ENCODE results near the gene OPRM1. TPM values are rescaled to one million over a fixed set of nuclear protein-coding genes. Genes with fewer than 3 reads are reported as not detected.
"Not testable (repeated sequence)": the region's sequence is repeated elsewhere in the genome, so short reads cannot be mapped to it uniquely, and the experiment has no call there.

Gene OPRM1
- total RNA-seq, 5 donors from 2014 or later (not counting 1 experiment from before 2014, with no cell fraction given): not detected

DNA sequence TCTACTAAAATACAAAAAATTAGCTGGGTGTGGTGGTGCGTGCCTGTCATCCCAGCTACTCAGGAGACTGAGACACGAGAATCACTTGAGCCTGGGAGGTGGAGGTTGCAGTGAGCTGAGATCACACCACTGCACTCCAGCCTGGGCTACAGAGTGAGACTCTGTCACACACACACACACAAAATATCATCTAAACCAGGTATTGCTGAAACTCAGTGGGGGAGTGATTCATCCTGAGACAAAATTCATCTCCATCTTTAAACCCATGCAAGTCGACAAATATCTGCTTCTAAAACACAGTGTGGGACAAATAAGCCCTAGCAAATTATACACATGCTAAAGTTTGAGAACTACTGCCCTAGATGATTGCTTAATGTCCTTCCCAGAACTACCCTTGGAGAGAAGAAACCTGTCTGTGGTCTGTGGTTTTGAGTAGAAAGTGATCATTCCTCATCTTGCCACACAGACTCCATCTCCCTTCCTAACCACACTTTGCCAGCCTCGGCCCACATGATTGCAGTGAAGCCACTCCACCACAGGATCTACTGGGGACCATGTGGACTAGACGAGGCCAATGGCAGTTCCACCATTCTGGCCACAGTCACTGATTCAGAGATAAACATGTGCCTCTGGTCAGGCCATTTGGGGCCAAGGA, 130.3 kb downstream of the OPRM1 start:
- Mint-ChIP-seq H3K27ac (peak overlapping the region; percentile 83 to 87), H3K4me1 (peaks cover 82 to 88% (median 84%) of the 10 kb centered on the region in 3 donors), H3K4me3 (no peak overlapping the region), H3K9me3 (peaks cover 0 to 9% (median 2%) of the 10 kb centered on the region in 3 donors), H3K36me3 (peaks cover 75% of the 10 kb centered on the region), H3K27me3 (no peaks in the 10 kb centered on the region)
- CTCF ChIA-PET: interaction anchor here (1.4 to 2.0 kb wide), 2 partner anchors 107 to 108 kb away, joined by 4 read pairs; no protein-coding TSS in a partner anchor
- Histone ChIP-seq H3K4me1 (ENCODE audit: control insufficient read depth in 1 of 2, extremely low read depth in 1 of 2, insufficient read depth in 2 of 2, low read length in 2 of 2) (peaks cover 0 to 30% of the 10 kb centered on the region in 2 experiments), H3K27me3 (replicated peaks in 1 of 2; ENCODE audit: control insufficient read depth in 2 of 2, extremely low read depth in 1 of 2, insufficient read depth in 2 of 2, low read length in 1 of 2) (no peaks in the 10 kb centered on the region), H3K27ac (ENCODE audit: low read length) (peak overlapping the region; percentile 28), H3K4me3 (ENCODE audit: control insufficient read depth in 1 of 2, extremely low read depth in 1 of 2, low read length in 1 of 2) (no peak overlapping the region), H3K36me3 (ENCODE audit: control insufficient read depth in 2 of 2, extremely low read depth in 1 of 2, insufficient read depth in 1 of 2, low read length in 1 of 2) (peaks cover 0 to 40% of the 10 kb centered on the region in 2 donors), H3K9me3 (no peaks in the 10 kb centered on the region)
- WGBS (ENCODE audit: insufficient coverage): 35% methylated on average over 2 of the region's 5 CpGs
- DNase-seq (no peak), ATAC-seq (replicated peaks in 1 of 4) (peak in 1 of 4 experiments; percentile 30)
- POLR2A ChIA-PET: interaction anchor here in 1 of 2 donors (0.6 kb wide), 1 partner anchor 42 kb away, joined by 3 read pairs; no protein-coding TSS in a partner anchor

DNA sequence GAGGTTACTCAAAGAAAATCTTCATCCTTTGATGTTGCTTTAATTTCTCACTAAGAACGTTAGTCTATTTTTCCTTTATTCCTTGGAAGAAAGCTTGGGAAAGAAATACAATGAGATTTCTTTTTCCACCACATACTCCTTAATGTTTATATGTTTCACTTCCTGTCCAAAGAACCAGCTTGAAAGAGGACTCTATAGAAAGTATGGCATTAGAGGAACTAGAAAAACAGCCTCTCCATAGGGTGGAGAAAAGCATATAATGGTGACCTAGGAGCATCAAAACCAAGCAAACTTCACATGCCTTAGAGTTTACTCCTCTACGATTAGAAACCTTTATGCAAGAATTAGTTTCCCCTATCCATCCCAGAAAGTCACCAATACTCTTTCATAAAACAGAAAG, 131.1 kb downstream of the OPRM1 start:
- ATAC-seq (replicated peaks in 1 of 4) (no peak), DNase-seq (no peak)
- POLR2A ChIA-PET: no interaction called here
- H3K27me3 ChIP-seq (replicated peaks in 1 of 2; ENCODE audit: control insufficient read depth in 2 of 2, extremely low read depth in 1 of 2, insufficient read depth in 2 of 2, low read length in 1 of 2): no peaks in the 10 kb centered on the region
- peaks cover 0 to 27% of the 10 kb centered on the region in 2 experiments for H3K4me1 ChIP-seq (ENCODE audit: control insufficient read depth in 1 of 2, extremely low read depth in 1 of 2, insufficient read depth in 2 of 2, low read length in 2 of 2)
- H3K4me3 Mint-ChIP-seq: no peak overlapping the region
- H3K9me3 Mint-ChIP-seq: peaks cover 0 to 14% (median 7%) of the 10 kb centered on the region in 3 donors
- 100% methylated on average over 1 of the region's 2 CpGs for WGBS (ENCODE audit: insufficient coverage)
- H3K27ac Mint-ChIP-seq: peak overlapping the region; percentile 83 to 87
- H3K4me1 Mint-ChIP-seq: peaks cover 84 to 91% (median 87%) of the 10 kb centered on the region in 3 donors
- H3K4me3 ChIP-seq (ENCODE audit: control insufficient read depth in 1 of 2, extremely low read depth in 1 of 2, low read length in 1 of 2): no peak overlapping the region
- H3K9me3 ChIP-seq: no peaks in the 10 kb centered on the region
- peaks cover 81% of the 10 kb centered on the region for H3K36me3 Mint-ChIP-seq
- CTCF ChIA-PET: interaction anchor here (0.8 to 2.0 kb wide), 4 partner anchors 13 to 107 kb away, joined by 3 to 11 read pairs (median 7); no protein-coding TSS in a partner anchor
- H3K27ac ChIP-seq (ENCODE audit: low read length): peak overlapping the region; percentile 28
- no peaks in the 10 kb centered on the region for H3K27me3 Mint-ChIP-seq
- peaks cover 0 to 38% of the 10 kb centered on the region in 2 donors for H3K36me3 ChIP-seq (ENCODE audit: control insufficient read depth in 2 of 2, extremely low read depth in 1 of 2, insufficient read depth in 1 of 2, low read length in 1 of 2)

DNA sequence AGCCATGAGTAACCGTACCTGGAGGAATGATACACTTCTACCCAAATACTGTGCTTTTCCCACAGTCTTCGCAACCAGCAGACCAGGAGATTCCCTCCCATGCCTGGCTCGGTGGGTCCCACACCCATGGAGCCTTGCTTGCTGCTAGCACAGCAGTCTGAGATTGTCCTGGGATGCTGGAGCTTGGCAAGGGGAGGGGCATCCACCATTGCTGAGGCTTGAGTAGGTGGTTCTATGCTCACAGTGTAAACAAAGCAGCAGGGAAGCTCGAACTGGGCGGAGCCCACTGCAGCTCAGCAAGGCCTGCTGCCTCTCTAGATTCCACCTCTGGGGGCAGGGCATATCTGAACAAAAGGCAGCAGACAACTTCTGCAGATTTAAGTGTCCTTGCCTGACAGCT, 133.4 kb downstream of the OPRM1 start:
- ChIA-PET POLR2A (interaction anchor here (0.6 kb wide), 2 partner anchors 15 to 213 kb away, joined by 3 to 10 read pairs; no protein-coding TSS in a partner anchor), CTCF (interaction anchor here (1.3 to 1.7 kb wide), 2 partner anchors 14 to 105 kb away, joined by 3 to 7 read pairs; no protein-coding TSS in a partner anchor)
- H3K4me3 Mint-ChIP-seq: peak overlapping the region in 1 of 3 donors; percentile 40
- not testable (repeated sequence) for H3K4me3 ChIP-seq (ENCODE audit: control insufficient read depth in 1 of 2, extremely low read depth in 1 of 2, low read length in 1 of 2); H3K27me3 Mint-ChIP-seq; H3K27me3 ChIP-seq (replicated peaks in 1 of 2; ENCODE audit: control insufficient read depth in 2 of 2, extremely low read depth in 1 of 2, insufficient read depth in 2 of 2, low read length in 1 of 2); H3K9me3 ChIP-seq; H3K27ac ChIP-seq (ENCODE audit: low read length); ATAC-seq (replicated peaks in 1 of 4)
- peak in 5 of 35 experiments; percentile 4 to 36 (median 11) for DNase-seq
- H3K36me3 Mint-ChIP-seq: peaks cover 84% of the 10 kb centered on the region
- H3K4me1 Mint-ChIP-seq: peaks cover 82 to 92% (median 91%) of the 10 kb centered on the region in 3 donors
- H3K36me3 ChIP-seq (ENCODE audit: control insufficient read depth in 2 of 2, extremely low read depth in 1 of 2, insufficient read depth in 1 of 2, low read length in 1 of 2): peaks cover 0 to 18% of the 10 kb centered on the region in 2 donors
- peaks cover 0 to 16% of the 10 kb centered on the region in 2 experiments for H3K4me1 ChIP-seq (ENCODE audit: control insufficient read depth in 1 of 2, extremely low read depth in 1 of 2, insufficient read depth in 2 of 2, low read length in 2 of 2)
- WGBS (ENCODE audit: insufficient coverage): 88% methylated on average over 2 of the region's 5 CpGs
- peaks cover 0 to 20% (median 7%) of the 10 kb centered on the region in 3 donors for H3K9me3 Mint-ChIP-seq
- peak overlapping the region; percentile 62 to 75 for H3K27ac Mint-ChIP-seq

DNA sequence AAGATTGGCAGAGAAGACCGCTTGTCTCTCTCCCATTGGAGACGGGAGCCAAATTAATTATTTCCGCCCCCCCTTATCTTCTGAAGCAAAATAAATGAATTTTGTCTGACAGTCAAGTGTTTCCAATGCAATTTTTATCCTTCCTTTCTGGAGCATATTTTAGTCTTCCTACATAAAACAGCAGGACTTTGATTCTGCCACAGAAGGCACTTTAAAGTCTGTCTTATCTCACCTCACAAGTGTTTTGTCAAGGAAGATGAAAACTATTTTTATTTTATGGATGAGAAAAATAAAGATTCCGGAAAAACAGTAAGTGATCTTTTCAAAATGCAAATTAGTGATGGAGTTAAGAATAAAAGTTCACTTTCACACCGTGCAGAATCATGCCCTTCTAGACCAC, 140.4 kb downstream of the OPRM1 start:
- H3K4me3 Mint-ChIP-seq: no peak overlapping the region
- H3K4me3 ChIP-seq (ENCODE audit: control insufficient read depth in 1 of 2, extremely low read depth in 1 of 2, low read length in 1 of 2): no peak overlapping the region
- peaks cover 5 to 14% of the 10 kb centered on the region in 2 donors for H3K36me3 ChIP-seq (ENCODE audit: control insufficient read depth in 2 of 2, extremely low read depth in 1 of 2, insufficient read depth in 1 of 2, low read length in 1 of 2)
- ATAC-seq (replicated peaks in 1 of 4): no peak
- peak overlapping the region; percentile 7 to 33 for H3K27ac Mint-ChIP-seq
- no peaks in the 10 kb centered on the region for H3K27me3 Mint-ChIP-seq
- CTCF ChIA-PET: interaction anchor here in 1 of 2 donors (0.6 to 1.0 kb wide), 2 partner anchors 53 to 98 kb away, joined by 3 to 4 read pairs; no protein-coding TSS in a partner anchor
- H3K4me1 ChIP-seq (ENCODE audit: control insufficient read depth in 1 of 2, extremely low read depth in 1 of 2, insufficient read depth in 2 of 2, low read length in 2 of 2): peaks cover 0 to 3% of the 10 kb centered on the region in 2 experiments
- H3K27me3 ChIP-seq (replicated peaks in 1 of 2; ENCODE audit: control insufficient read depth in 2 of 2, extremely low read depth in 1 of 2, insufficient read depth in 2 of 2, low read length in 1 of 2): no peaks in the 10 kb centered on the region
- peaks cover 0 to 17% (median 7%) of the 10 kb centered on the region in 3 donors for H3K9me3 Mint-ChIP-seq
- no peak overlapping the region for H3K27ac ChIP-seq (ENCODE audit: low read length)
- H3K36me3 Mint-ChIP-seq: peaks cover 72% of the 10 kb centered on the region
- WGBS (ENCODE audit: insufficient coverage): no CpG with 5 or more reads among the region's 5 CpGs
- H3K9me3 ChIP-seq: no peaks in the 10 kb centered on the region
- POLR2A ChIA-PET: no interaction called here
- H3K4me1 Mint-ChIP-seq: peaks cover 62 to 77% (median 71%) of the 10 kb centered on the region in 3 donors
- no peak for DNase-seq

DNA sequence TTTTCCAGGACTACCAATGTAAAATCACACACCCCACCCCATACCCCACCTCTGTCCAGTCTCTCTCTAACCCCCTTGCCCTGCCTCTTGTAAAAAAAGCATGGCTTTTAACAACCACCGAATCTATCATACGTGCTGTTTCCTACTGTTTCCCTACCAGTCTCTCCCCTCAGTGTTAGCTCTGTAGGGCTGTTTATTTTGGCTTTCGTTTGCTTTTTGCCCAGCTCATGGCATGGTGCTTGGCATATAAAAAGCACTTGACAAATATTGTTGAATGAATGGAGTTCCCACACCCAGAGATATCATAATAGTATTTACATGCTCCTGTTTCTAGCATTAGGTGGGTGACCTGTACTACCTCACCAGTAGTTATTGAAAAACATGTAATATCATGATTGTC, 148.2 kb downstream of the OPRM1 start:
- no peak overlapping the region for H3K27ac ChIP-seq (ENCODE audit: low read length)
- peaks cover 61 to 70% (median 62%) of the 10 kb centered on the region in 3 donors for H3K4me1 Mint-ChIP-seq
- ATAC-seq (replicated peaks in 1 of 4) (no peak), DNase-seq (no peak)
- H3K27me3 Mint-ChIP-seq: no peaks in the 10 kb centered on the region
- H3K9me3 ChIP-seq: no peaks in the 10 kb centered on the region
- CTCF ChIA-PET: interaction anchor here in 1 of 2 donors (0.6 kb wide), 1 partner anchor 55 kb away, joined by 4 read pairs; no protein-coding TSS in a partner anchor
- POLR2A ChIA-PET: no interaction called here
- peaks cover 72% of the 10 kb centered on the region for H3K36me3 Mint-ChIP-seq
- peaks cover 0 to 8% (median 4%) of the 10 kb centered on the region in 3 donors for H3K9me3 Mint-ChIP-seq
- no peak overlapping the region for H3K4me3 Mint-ChIP-seq
- H3K36me3 ChIP-seq (ENCODE audit: control insufficient read depth in 2 of 2, extremely low read depth in 1 of 2, insufficient read depth in 1 of 2, low read length in 1 of 2): peaks cover 5 to 31% of the 10 kb centered on the region in 2 donors
- peaks cover 0 to 2% of the 10 kb centered on the region in 2 experiments for H3K4me1 ChIP-seq (ENCODE audit: control insufficient read depth in 1 of 2, extremely low read depth in 1 of 2, insufficient read depth in 2 of 2, low read length in 2 of 2)
- no peaks in the 10 kb centered on the region for H3K27me3 ChIP-seq (replicated peaks in 1 of 2; ENCODE audit: control insufficient read depth in 2 of 2, extremely low read depth in 1 of 2, insufficient read depth in 2 of 2, low read length in 1 of 2)
- no peak overlapping the region for H3K4me3 ChIP-seq (ENCODE audit: control insufficient read depth in 1 of 2, extremely low read depth in 1 of 2, low read length in 1 of 2)
- WGBS (ENCODE audit: insufficient coverage): 100% methylated on average over 2 of the region's 3 CpGs
- peak overlapping the region in 1 of 2 donors; percentile 17 for H3K27ac Mint-ChIP-seq

DNA sequence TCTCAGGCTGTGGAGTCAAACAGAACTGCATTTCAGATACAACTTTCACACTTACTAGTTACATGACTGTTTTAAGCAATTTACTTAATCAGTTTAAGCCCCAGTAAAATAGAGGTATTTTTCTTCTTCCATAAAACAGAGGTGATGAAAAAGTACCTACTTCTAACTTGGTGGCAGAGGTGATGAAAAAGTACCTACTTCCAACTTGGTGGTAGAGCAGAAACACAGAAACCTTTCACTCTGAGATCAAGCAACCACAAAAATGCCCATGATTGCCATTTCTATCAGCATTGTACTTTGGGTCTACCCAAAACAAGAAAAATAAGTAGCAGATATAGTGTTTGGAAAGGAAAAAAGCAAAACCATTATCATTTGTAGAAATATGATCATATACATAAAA, 148.7 kb downstream of the OPRM1 start:
- H3K4me1 ChIP-seq (ENCODE audit: control insufficient read depth in 1 of 2, extremely low read depth in 1 of 2, insufficient read depth in 2 of 2, low read length in 2 of 2): peaks cover 0 to 2% of the 10 kb centered on the region in 2 experiments
- Mint-ChIP-seq H3K4me3 (no peak overlapping the region), H3K27me3 (no peaks in the 10 kb centered on the region), H3K9me3 (peaks cover 0 to 8% (median 7%) of the 10 kb centered on the region in 3 donors), H3K27ac (no peak overlapping the region), H3K36me3 (peaks cover 72% of the 10 kb centered on the region), H3K4me1 (peaks cover 61 to 70% (median 63%) of the 10 kb centered on the region in 3 donors)
- H3K27me3 ChIP-seq (replicated peaks in 1 of 2; ENCODE audit: control insufficient read depth in 2 of 2, extremely low read depth in 1 of 2, insufficient read depth in 2 of 2, low read length in 1 of 2): no peaks in the 10 kb centered on the region
- CTCF ChIA-PET: no interaction called here
- POLR2A ChIA-PET: no interaction called here
- no peak overlapping the region for H3K4me3 ChIP-seq (ENCODE audit: control insufficient read depth in 1 of 2, extremely low read depth in 1 of 2, low read length in 1 of 2)
- no peaks in the 10 kb centered on the region for H3K9me3 ChIP-seq
- no peak overlapping the region for H3K27ac ChIP-seq (ENCODE audit: low read length)
- ATAC-seq (replicated peaks in 1 of 4) (no peak), DNase-seq (no peak)
- peaks cover 5 to 32% of the 10 kb centered on the region in 2 donors for H3K36me3 ChIP-seq (ENCODE audit: control insufficient read depth in 2 of 2, extremely low read depth in 1 of 2, insufficient read depth in 1 of 2, low read length in 1 of 2)
